ENCODE measurements around the gene CFAP70.
"Not testable (repeated sequence)": the region's sequence is repeated elsewhere in the genome, so short reads cannot be mapped to it uniquely, and the experiment has no call there.

Gene CFAP70
- total RNA-seq: 0.25 to 5.3 (median 0.62) reads per million in 17 experiments

DNA sequence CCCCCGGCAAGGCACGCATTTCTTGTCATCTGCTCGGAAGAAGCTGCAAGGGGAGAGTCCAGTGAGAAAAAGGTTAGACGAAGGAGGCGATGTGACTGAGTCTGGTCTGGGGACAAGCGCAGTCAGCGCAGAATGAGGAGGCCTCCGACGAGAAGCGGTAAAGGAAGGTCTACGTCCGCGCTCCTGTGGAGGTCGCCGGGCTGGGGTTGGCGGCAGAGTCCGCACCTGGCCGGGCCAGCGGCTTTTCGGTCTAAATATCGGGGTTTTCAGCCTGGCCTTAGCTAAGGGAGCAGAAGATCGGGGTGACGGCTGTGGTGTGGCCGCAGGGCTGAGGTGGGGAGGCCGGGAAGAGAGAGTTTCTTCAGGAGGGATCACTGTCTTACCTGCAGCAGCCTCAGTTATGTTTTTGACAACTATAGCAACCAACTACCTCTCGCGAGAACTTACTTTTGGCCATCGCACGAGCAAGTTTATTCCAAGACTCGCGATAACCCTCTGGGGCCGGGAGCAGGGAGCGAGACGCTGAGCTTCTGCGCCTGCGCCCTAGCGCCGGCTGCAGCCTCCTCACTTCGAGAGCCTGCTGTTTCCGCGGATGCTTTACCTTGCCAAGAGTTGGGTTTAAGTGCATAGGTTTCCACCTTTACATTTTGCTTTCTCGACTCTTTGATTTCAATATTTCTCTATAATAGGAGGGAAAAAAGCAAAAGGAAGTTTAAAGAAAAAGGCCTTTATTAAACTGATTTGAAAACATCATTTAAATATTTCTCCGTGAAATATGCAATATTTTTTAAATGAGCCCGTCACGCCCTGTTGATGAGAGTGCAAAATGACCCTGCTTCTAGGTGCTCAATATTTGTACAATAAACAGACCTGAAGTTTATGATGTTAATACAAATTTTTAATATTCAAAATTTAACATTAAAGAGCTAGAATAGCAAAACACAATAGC lies at the start of gene CFAP70:
Gene CFAP70, minus strand, starts transcription at position 534 of the 949 bp plus-strand sequence. CDS start 4,068 bp downstream, outside the sequence.
- DNase-seq: peak; percentile 96 to 98 (median 96)

DNA sequence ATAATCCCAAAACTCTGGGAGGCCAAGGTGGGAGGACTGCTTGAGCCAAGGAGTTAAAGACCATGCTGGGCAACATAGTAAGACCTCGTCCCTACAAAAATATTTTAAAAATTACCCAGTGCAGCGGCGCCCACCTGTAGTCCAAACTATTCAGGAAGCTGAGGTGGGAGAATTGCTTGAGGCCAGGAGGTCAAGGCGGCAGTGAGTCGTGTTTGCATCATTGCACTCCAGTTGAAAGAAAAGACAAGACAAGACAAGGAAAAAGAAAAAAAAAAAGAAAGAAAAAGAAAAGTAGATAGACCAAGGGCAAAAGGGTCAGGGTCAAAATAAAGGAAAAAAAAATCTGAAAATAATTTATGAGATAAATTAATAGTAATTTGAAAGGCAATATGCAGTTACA lies 49.4 kb upstream of the CFAP70 start:
- DNase-seq: no peak

DNA sequence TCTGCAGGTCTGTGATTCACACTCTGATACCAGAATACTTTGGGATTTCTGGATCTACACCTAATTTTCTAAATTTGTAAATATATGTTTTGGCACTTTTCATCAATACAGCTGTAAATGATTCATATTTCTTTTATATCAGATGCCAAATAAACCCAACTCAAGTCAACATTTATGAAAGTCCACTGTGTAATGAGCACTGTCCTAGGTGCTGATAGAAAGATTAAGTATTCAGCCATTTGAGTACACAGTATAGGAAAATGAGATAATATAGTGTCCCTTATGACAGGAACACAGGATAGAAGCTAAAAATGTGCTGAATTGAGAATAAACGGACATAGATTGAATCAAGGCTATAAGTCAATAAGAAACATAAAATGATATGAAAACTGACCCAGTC lies 48.8 kb upstream of the CFAP70 start:
- DNase-seq: no peak

DNA sequence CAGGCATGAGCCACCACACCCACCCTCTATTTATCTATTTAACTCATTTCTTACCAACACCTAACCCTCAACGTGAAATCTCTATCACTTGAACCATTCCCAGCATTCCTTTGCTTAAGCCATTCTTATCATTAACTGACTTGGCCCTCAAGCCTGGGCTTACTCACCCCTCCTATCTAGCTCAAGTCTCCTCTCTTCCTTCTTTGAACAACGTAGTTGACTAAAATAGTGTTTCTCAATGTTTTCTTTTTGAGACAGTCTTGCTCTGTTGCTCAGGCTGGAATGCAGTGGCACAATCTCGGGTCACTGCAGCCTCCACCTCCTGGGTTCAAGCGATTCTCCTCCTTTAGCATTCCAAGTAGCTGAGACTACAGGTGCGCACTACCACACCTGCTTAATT lies 48.2 kb upstream of the CFAP70 start:
- no peak for DNase-seq

DNA sequence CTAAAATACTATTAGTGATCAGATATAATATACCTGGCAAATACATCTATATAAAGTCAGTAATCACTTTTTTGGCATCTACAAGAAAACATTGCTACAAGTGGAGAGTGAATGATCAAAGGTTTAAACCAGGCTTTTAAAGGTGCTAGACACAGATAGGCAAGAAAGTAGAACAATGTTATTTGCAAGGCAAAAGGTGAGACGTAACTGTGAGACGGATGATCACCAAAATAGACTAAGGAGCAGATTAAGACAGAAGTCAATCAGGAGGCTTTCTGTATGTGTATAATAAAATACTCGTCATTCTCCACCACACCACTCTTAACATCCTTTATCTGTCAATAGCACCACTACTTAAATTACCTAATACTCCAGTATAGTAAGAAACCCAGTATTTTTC lies 46.9 kb upstream of the CFAP70 start:
- DNase-seq: no peak

DNA sequence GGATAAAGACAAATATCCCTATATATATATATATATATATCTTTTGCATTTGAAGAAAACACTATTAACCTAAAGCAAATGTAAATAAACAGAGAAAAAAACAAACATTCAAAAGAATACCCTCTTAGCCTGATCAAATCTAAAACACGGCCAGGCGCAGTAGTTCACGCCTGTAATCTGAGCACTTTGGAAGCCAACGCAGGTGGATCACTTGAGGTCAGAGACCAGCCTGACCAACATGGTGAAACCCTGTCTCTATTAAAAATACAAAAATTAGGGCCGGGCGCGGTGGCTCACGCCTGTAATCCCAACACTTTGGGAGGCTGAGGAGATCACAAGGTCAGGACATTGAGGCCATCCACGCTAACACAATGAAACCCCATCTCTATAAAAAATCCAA lies 46.0 kb upstream of the CFAP70 start:
- no peak for DNase-seq

DNA sequence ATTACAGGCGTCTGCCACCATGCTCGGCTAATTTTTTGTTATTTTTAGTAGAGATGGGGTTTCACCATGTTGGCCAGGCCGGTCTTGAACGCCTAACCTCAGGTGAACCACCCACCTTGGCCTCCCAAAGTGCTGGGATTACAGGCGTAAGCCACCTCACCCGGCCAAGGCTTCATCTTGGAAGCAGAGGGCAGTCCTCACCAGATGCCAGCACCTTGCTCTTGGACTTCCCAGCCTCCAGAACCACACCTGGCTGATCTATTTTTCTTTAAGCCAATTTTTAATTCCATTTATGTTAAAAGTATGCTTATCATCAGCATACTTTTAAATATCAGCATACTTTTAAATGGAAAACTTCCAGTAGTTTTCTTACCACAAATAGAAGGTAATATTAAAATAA lies 43.0 kb upstream of the CFAP70 start:
- no peak for DNase-seq

DNA sequence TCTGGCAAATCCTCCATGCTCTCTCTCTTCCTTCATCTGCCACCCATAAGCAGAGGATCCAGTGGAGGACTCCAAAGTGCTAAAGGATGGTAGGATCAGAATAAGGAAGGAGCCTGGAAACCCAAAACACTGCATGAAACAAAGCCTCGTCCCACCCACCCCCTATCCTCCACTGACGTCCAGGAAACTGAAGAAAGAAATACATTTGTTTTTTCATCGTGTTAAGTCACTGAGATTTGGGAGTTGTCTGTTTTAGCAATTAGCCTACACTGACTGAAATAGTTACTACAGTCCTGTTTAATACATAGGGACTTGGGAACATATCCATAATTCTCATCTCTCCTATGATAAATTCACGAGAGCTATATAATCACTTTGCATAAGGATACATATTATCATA lies 40.4 kb upstream of the CFAP70 start:
- no peak for DNase-seq

DNA sequence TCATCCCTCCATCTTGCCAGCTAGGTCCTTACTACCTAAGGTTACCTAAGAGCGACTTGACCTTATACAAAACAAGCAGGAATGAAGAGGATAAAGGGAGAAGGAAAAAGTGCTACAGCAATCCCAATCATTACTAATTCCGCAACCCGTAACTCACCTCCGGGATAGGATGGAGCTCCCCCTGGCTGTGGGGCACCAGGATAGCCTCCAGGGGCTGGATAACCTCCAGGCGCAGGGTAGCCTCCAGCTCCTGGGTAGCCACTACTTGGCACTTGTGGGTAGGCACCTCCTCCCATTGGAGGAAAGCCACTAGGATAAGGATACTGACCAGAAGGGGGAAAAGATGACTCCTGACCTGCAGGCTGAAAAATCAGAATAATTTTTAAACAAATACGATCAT lies 39.4 kb upstream of the CFAP70 start:
- DNase-seq: peak in 2 of 4 experiments; percentile 6 to 9

DNA sequence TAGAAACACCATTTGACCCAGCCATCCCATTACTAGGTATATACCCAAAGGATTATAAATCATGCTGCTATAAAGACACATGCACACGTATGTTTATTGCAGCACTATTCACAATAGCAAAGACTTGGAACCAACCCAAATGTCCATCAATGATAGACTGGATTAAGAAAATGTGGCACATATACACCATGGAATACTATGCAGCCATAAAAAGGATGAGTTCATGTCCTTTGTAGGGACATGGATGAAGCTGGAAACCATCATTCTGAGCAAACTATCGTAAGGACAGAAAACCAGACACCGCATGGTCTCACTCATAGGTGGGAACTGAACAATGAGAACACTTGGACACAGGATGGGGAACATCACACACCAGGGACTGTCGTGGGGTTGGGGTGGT lies 35.7 kb upstream of the CFAP70 start:
- DNase-seq: not testable (repeated sequence)

DNA sequence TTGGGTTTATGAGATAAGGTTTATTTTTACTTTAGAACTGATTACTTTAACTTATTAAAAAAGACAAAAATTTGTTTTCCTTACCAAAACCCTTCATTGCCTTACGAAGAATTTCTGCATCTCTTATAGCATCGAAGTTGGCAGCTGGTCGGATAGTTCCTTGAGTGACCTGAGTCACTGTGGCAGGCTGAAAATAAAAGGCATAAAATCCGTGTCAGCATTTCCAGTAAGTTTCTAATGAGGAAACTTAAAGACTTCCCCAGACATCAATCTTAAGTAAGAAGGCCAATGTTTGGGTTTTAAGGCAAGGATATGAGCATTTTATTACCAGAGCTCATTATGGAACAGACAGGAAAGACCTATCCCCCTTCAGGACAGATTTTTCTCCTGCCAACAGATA lies 29.6 kb upstream of the CFAP70 start:
- DNase-seq: peak in 2 of 4 experiments; percentile 10 to 12

DNA sequence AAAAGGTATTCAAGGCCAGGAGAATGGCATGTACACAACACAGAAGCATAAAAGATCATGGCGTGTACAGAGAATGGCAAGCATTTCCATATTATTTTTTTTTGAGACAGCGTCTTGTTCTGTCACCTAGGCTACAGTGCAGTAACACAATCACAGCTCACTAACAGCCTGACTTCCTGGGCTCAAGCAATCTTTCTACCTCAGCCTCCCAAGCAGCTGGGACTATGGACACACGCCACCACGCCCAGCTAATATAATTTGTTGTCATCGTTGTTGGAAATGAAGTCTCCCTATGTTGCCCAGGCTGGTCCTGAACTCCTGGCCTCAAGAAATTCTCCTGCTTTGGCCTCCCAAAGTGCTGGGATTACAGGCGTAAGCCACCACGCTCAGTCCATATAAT lies 27.9 kb upstream of the CFAP70 start:
- no peak for DNase-seq

DNA sequence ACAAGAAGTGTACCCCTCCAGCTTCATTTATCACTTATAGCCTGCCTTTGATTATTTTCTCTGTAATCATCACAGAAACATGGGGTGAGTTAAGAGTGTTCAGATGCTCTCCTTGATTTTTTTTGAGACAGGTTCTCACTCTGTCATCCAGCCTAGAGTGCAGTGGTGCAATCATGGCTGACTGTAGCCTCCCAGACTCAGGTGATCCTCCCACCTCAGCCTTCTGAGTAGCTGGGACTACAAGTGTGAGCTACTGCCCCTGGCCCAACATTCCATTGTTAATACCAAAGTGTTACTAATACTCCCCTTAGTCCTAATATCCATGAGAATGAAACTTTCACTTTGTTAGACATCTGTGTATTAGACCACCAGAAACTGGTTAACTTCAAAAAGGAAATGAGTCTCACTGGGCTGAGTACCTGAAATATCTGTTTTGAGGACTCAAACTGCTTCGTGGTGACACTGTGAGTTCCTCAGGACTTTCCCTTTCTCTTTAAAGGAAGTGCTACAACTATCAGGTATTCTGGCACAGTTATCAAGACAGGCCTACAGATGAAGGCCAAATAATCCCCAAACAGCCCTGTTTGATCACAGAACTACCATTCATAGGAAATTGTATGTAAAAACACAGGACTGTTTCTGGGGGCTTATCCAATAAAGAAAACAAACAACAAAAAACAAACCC lies 20.5 kb upstream of the CFAP70 start:
- DNase-seq: no peak

DNA sequence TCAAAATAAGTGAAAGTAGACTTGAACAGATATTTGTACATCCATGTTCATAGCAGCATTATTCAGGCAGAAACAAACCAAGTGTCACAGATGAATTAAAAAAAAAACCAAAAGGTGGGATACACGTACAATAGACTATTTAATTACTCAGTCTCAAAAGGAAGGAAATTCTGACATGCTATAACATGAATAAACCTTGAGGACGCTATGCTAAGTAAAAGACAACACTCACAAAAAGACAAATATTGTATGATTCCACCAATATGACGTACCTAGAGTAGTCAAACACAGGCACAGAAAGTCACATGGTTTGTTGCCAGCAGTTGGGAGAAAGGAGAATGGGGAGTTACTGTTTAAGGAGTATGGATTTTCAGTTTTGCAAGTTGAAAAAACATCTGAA lies 18.0 kb upstream of the CFAP70 start:
- no peak for DNase-seq

DNA sequence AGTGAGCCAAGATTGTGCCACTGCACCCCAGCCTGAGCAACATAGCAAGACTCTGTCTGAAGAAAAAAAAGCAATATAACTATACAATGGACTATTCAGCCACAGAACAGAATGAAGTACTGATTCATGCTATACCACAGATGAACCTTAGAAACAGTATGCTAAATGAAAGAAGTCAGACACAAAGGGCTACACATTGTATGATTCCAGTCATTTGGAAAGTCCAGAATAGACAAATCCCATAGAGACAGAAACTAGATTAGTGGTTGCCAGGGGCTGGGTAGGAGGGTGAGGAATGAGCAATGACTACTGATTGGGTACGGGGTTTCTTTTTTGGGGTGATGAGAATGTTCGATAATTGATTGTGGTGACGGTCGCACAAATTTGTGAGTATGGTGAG lies 9.6 kb upstream of the CFAP70 start:
- DNase-seq: no peak

DNA sequence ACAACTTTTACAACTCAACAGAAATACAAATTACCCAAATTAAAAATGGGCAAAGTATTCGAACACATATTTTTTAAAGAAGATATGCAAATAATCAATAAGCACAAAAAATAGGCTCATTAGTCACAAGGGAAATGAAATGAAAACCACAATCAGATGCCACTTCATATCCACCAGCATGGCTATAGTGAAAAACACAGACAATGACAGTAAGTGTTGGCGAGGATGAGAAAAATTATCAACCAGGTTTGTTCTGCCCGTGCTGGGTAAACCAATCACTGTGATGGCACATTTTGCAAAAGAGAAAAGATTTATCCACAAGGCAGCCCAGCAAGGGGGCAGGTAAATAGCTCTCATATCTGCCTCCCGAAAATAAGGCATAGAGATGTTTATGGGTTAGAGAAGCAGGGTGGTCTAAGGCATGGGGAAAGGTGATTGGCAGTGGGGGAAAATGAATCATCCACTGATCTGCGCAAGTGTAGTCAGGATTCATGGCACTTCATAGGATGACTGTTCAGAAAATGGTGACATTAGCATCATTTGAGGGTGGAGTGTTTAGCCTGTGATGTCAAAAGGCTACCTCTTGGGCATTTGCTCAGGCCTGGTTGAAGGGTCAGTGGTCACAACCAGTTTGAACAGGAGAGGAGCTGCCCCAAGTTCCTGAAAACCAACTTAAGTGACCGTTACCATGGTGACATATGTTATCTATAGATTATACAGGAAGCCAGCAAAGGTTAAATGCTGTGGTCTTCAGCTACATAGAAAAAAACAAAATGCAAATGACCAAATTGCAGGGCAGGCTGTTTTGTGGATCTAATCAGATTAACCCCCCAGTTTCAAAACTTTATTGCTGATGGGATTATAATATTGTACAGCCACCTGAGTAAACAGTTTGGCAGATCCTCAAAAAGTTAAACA lies 8.0 kb upstream of the CFAP70 start:
- DNase-seq: no peak

DNA sequence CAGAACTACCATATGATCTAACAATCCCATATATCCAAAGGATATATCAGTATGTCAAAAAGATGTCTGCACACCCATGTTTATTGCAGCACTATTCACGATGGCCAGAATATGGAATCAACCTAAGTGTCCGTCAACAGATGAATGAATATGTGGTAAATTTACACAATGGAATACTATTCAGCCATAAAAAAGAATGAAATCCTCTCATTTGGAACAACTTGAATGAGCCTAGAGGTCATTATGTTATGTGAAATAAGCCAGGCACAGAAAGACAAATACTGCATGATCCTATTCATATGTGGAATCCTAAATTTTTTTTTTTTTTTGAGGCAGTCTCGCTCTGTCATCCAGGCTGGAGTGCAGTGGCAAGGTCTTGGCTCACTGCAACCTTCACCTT lies 6.3 kb upstream of the CFAP70 start:
- no peak for DNase-seq

DNA sequence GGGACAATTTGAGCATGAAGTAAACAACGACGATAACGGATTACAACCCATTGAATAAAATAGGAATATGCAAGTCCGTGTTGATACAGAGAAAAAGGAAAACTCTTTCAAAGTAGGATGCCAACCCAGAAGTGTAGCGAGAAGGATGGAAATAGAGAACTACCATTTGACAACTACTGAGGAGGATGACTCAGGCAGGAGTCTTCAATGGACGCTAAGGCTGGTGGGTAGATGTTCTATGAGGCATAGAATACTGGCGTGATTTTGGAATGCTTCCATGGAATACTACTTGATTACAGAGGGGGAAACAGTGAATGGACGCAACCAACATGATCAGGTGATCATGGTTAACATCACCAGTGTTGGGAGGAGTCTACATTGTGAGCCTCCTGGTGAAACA lies 828 bp upstream of the CFAP70 start:
- no peak for DNase-seq

DNA sequence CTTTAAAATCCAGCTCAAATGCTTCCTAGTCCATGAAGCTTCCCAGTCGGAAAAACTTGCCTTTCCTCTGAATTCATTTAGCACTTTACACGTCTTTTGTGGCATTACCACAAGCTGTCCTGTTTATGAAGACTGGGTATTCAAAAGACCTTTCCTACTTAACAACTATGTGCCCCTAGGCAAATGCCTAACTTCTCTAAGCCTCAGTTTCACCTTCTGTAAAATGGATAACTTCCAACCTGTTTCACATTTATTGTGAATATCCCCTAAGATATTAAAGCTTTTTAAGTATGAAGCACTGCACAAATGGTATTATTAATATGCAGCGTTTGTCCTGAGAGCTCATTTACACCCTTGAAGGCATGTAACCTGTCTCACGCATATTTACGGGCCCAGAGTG lies 843 bp downstream of the CFAP70 start:
- DNase-seq: no peak

DNA sequence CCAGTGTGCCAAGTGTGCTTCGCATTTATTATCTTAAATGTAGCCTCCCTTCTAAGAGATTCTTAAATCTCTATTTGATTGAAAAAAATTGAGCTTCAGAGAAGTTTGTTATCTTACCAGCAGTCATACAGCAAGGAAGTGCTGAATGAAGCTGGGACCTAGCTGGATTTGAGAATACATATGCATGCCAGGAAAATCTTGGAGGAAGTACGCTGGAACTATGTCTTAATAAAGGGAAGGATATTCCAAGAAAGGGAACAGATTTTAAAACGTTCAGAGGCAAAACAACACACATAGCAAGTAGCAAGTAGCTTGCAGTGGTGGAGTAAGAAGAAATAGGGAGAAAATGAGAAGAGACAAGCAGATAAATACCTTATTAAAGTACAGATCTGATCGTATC lies 1.5 kb downstream of the CFAP70 start:
- DNase-seq: no peak

DNA sequence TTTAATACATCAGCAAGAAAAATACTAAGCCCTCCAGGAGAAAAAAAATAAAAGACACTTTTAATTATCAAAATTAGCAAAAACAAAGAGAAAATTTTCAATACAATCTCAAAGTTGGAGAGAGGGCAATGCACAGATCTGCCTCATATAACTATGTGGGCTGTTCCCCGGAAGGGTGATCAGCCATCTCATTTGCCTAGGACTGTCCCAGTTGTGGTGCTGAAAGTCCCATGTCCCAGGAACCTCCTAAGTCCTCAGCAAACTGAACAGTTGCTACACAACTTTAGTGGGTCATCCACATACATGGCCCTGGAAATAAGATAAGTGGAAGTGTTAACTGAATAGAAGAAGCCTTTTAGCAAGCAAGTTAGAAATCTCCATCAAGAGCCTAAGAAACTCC lies 14.4 kb downstream of the CFAP70 start:
- DNase-seq: no peak

DNA sequence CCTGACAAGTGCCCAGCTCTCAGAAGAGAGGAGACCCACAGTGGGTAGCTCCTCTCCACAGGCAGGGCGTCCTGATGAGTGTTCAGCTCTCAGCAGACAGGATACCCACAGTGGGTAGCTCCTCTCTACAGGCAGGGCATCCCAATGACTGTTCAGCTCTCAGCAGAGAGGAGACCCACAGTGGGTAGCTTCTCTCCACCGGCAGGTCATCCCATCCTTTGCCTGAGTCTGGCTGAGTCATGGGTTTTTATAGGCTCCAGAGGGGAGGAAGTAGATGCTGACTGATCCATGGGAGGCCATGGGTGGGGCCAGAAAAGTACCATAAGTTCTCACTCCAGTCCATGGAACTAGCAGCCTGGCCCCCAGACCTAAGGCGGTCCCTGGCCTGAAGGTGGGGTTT lies 18.5 kb downstream of the CFAP70 start:
- DNase-seq: no peak

DNA sequence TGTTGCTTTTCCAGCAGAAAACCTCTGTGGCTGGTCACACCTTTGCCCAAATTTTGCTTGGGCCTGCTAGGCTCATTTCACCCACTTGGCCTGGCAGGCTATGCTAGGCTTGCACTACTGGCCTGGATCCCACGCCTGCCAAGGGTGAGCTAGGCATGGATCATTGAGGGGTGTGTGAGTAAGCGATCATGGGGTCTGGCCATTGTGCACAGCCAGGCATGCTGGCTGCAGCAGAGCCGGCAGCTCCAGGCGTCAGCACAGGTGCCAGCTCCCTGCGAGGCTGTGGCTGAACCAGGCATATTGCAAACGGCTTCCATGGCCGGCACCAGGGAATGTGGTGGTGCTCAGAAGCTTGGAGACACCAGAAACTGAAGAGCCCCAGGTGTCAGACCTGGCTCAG lies 19.2 kb downstream of the CFAP70 start:
- DNase-seq: no peak
